Measurements from ENCODE around the gene ALDH1L1.
A peak's percentile ranks its signal among the peaks of the same experiment; 100 is the strongest.

ALDH1L1 gene

GRCh38 chr3:126179825-126180476 lies 435 bp downstream of the ALDH1L1 start:
- Histone ChIP-seq H3K4me3 (ENCODE audit: low read depth, low read length) (peak overlapping the region; percentile 82), H3K27ac (no peak overlapping the region)
- TF ChIP-seq, protein P1, sequence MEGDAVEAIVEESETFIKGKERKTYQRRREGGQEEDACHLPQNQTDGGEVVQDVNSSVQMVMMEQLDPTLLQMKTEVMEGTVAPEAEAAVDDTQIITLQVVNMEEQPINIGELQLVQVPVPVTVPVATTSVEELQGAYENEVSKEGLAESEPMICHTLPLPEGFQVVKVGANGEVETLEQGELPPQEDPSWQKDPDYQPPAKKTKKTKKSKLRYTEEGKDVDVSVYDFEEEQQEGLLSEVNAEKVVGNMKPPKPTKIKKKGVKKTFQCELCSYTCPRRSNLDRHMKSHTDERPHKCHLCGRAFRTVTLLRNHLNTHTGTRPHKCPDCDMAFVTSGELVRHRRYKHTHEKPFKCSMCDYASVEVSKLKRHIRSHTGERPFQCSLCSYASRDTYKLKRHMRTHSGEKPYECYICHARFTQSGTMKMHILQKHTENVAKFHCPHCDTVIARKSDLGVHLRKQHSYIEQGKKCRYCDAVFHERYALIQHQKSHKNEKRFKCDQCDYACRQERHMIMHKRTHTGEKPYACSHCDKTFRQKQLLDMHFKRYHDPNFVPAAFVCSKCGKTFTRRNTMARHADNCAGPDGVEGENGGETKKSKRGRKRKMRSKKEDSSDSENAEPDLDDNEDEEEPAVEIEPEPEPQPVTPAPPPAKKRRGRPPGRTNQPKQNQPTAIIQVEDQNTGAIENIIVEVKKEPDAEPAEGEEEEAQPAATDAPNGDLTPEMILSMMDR (IDR thresholded peaks at IDR 0.05; ENCODE audit: low read depth, low read length) = no peak

GRCh38 chr3:126170073-126170777 lies 10.2 kb downstream of the ALDH1L1 start:
- TF ChIP-seq, protein P1 (IDR thresholded peaks at IDR 0.05; ENCODE audit: low read depth, low read length) = no peak
- DNase-seq = no peak
- Histone ChIP-seq H3K27ac (no peak overlapping the region), H3K27me3 (ENCODE audit: insufficient read depth, low read depth, severe bottlenecking) (no peaks in the 10 kb centered on the region), H3K4me3 (ENCODE audit: low read depth, low read length) (no peak overlapping the region), H3K9me3 (ENCODE audit: severe bottlenecking) (no peaks in the 10 kb centered on the region), H3K36me3 (no peaks in the 10 kb centered on the region)

More at GRCh38 chr3:126179825-126180476, 435 bp downstream of the ALDH1L1 start:
- H3K27me3 ChIP-seq (ENCODE audit: insufficient read depth, low read depth, severe bottlenecking) = no peaks in the 10 kb centered on the region
- H3K9me3 ChIP-seq (ENCODE audit: severe bottlenecking) = no peaks in the 10 kb centered on the region
- H3K36me3 ChIP-seq = no peaks in the 10 kb centered on the region
- peak; percentile 73 for DNase-seq

- H3K27me3 ChIP-seq (ENCODE audit: insufficient read depth, low read depth, severe bottlenecking) = no peaks in the 10 kb centered on the region
- H3K4me3 ChIP-seq (ENCODE audit: low read depth, low read length) = no peak overlapping the region
- TF ChIP-seq, protein P1 (IDR thresholded peaks at IDR 0.05; ENCODE audit: low read depth, low read length) = no peak
These were observed 12.8 kb downstream of the ALDH1L1 start for GRCh38 chr3:126167566-126167965.

GRCh38 chr3:126166009-126166408 lies 14.4 kb downstream of the ALDH1L1 start:
- Histone ChIP-seq H3K27me3 (ENCODE audit: insufficient read depth, low read depth, severe bottlenecking) (no peaks in the 10 kb centered on the region), H3K27ac (no peak overlapping the region), H3K36me3 (no peaks in the 10 kb centered on the region), H3K9me3 (ENCODE audit: severe bottlenecking) (no peaks in the 10 kb centered on the region), H3K4me3 (ENCODE audit: low read depth, low read length) (no peak overlapping the region)
- TF ChIP-seq, protein P1 (IDR thresholded peaks at IDR 0.05; ENCODE audit: low read depth, low read length) = no peak
- no peak for DNase-seq

More at GRCh38 chr3:126167566-126167965, 12.8 kb downstream of the ALDH1L1 start:
- no peaks in the 10 kb centered on the region for H3K36me3 ChIP-seq
- DNase-seq = no peak
- no peaks in the 10 kb centered on the region for H3K9me3 ChIP-seq (ENCODE audit: severe bottlenecking)
- no peak overlapping the region for H3K27ac ChIP-seq

- Histone ChIP-seq H3K27ac (no peak overlapping the region), H3K9me3 (ENCODE audit: severe bottlenecking) (no peaks in the 10 kb centered on the region), H3K36me3 (no peaks in the 10 kb centered on the region), H3K27me3 (ENCODE audit: insufficient read depth, low read depth, severe bottlenecking) (no peaks in the 10 kb centered on the region), H3K4me3 (ENCODE audit: low read depth, low read length) (no peak overlapping the region)
- no peak for DNase-seq
- TF ChIP-seq, protein P1 (IDR thresholded peaks at IDR 0.05; ENCODE audit: low read depth, low read length) = no peak
These were observed 19.1 kb downstream of the ALDH1L1 start for GRCh38 chr3:126161309-126161708.

Measured in WERI-Rb-1 (cell line).